ENCODE data around the gene TTC6.

Gene TTC6

DNA sequence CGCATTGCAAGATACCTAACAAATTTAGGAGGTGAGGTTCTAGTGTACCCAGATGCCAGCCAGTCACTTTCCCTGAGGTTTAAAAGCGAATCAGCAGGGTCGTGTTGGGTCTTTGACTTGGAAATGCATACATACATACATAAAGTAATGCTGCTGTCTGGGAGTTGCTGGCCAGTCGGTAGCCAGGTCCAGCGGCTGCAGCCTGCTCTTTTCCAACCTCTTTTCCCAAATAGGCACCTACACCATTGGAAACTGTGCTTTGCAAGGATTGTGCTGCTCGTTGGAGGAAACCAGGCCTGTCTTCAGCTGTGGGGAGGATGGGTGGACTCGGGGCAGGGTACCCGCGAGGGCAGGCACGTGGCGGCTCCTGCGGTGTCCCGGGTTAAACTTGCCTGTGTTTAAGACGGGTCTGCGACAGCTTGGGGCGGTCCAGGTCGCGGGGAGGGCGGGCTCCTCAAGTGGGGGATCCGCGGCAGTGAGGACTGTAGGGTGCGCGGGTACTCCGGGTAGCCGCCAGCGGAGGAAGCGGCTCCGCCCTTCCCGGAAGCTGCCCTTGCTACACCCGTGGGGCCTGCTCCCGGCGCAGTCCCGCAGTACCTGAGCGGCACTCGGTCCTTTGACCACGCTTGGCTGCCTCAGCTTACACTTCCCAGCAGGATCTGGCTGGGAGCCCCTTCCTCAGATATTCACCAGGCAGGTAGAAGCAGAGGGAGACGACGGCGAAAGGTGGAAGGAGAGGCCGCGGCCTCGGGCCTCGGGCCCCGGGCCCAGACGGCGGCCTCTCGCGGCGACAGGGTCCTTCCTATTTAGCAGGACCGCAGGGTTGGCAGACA is 2.7 kb downstream of the TTC6 start:
- no peak for DNase-seq

GRCh38 chr14:37598747-37599506 is 3.5 kb downstream of the TTC6 start:
- no peak for DNase-seq

GRCh38 chr14:37599507-37600368 is 4.3 kb downstream of the TTC6 start:
- DNase-seq, result no peak

- no peak for DNase-seq
Observed at GRCh38 chr14:37600880-37601741, 5.7 kb downstream of the TTC6 start.

DNA sequence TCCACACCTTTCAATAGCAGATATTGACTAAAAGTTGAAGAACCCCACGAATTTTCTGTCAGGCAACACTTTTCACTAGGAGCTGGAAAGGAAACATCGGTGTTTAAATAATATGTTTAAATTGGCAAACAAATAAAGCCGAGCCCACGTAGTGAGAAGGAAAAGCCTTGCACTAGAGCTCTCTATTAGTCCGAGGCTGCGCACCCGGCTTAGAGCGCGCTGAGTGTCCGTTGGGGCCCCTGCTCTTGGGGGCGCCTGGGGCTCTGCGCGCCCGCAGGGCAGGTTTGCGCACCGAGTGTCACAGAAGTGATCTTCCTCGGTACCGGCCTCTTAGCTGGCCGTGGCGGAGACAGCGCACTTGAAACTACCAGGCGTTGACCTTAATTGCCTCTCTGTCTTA is 6.4 kb downstream of the TTC6 start:
- no peak for DNase-seq

GRCh38 chr14:37602605-37603453 is 7.4 kb downstream of the TTC6 start:
- no peak for DNase-seq

DNA sequence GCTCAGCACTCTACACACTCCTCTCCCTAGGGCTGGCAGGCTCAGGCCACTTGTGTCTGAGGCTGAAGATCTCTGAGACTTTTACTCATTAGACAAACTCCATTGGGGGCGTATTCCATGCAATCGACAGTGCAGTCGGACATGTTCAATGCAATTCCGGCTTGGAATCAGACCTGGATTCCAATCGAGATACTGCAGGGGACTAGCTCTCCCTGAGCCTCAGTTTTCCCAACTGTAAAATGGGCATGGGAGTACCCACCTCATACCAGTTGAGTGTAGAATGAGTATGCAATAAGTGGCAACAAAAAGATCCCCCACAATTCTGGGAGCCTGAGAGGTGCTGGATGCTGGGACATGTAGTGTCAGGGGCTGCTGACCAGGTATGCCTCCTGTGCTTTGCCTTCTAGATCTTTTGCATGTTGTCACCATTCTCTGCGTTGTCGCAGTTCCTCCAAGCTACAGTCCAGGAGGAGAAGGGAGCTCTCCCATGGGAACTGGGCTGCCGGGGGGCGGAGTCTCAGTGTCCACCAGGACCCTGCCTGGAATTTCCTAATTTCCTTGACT is 8.3 kb downstream of the TTC6 start:
- no peak for DNase-seq

GRCh38 chr14:37606678-37607077 is 11.2 kb downstream of the TTC6 start:
- no peak for DNase-seq

DNA sequence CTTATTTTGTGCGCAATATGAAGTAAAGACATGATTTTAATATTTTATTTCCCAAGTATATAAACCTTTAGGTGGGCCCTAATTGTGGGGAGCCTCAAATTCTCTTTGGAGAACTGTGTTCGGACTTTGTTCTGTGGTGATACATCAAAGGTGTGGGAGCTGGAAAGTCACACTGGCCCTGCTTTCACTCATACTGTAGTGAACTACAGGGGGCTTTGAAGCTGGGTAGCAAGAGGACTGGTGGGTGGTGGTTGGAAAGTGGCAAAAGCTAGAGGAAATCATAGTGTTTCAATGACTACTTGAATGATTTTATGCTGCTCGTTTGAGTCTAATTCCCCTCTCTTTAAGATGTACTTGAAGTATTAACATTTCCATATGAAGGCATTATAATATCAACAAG is 13.2 kb downstream of the TTC6 start:
- DNase-seq, result no peak

DNA sequence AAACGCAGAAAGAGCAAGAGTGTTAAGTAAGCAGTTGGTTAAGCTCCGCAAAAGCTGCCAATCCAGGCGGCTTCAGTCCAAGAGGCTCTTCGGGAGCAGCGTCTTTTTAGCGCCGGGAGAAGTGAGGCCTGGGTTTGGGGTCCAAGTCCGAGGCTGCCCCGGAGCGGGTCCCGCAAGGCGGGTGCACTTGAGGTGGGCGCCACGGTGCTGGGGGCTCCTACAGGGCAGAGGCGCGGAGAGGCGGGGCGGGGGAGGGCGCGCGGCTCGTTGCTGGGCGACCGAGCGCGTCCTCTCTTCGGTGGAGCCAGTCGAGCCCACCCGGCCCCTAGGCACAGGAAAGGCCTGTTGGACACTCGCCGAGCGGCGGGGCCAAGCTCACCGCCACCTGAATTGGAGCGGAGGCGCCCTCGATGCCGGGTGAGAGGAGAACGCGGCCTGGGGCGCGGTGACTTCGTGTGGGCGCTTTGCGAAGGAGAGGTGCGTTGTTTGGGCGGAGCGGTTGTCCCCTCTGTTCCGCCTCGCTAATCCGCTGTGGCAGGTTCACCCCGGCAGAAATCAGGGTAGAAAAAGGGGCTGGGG is 15.6 kb downstream of the TTC6 start:
- no peak for DNase-seq

DNA sequence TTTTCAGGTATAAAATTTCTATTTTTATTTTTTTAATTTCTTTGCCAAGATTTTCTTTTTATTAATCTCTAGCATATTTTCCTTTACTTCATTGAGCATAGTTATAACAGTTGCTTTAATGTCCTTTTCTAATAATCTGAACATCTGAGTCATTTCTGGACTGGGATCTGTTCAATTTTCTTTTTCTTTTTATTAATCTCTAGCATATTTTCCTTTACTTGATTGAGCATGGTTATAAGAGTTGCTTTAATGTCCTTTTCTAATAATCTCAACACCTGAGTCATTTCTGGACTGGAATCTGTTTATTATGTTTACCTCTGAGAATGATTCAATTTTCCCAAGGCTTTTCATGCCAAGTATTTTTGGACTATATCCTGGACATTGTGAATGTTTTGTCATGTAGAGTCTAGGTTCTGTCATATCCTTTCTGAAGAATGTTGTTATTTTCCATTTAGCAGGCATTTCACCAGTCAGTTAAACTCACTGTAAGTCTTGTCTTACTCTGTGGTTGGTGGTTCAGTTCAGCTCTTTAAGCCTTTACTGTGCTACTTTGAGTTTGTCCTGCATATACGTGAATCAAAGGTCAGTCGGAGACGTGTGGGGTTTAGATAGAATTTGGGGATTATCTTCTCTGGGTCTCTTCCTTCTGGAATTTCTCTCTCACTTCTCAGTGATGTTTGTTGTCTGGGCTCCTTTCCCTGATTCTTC is 20.3 kb downstream of the TTC6 start:
- no peak for DNase-seq

- DNase-seq, result no peak
Observed at GRCh38 chr14:37616853-37617252, 21.4 kb downstream of the TTC6 start.

DNA sequence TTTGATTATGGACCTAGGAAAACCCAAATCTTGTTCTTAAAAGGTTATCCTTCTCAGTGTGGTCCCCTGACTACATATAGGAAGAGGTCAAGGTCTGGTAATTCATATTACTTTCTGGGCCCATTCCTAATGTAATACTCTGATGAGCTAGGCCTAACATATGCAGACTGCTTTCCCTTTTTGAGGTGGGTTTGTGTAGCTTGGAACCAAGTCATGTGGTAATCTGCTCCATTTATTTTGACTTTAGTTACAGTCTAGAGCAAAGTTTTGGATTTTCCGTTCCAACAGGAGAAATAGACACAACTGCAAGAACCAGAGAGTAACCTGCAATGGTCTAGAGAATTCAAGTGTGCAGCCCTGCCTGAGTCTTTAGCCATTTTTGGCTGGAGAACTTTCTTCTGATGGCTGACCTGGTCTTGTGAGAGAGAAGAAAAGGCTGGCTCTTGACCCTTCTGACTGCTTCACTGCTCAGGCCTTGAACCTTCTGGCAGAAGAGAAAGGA is 22.5 kb downstream of the TTC6 start:
- DNase-seq, result no peak

DNA sequence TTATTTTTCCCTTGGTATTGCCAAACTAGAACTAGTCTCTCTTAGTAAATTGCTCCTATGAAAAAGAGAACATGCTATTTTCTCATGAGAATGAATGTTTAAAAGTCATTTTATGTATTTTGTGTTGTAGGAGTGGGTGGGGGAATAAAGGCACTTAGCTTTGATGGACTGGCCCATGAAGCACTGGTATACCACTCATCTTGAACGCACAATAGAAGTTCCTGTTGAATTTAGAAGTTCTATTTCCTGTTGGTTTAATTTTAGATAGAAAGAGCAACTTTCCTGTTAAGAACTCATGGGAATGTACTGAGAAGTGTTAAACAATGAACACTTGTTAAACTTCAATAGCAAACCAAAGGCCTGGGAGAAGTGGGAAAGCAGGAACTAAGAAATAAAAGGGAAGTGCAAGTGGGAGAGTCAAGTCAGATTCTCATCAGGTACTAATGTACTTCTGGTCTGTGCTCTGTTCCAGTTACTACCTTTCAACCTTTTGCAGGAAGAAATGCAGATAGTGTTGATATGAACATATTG is 23.1 kb downstream of the TTC6 start:
- DNase-seq, result no peak

GRCh38 chr14:37620856-37621255 is 25.4 kb downstream of the TTC6 start:
- DNase-seq, result no peak

DNA sequence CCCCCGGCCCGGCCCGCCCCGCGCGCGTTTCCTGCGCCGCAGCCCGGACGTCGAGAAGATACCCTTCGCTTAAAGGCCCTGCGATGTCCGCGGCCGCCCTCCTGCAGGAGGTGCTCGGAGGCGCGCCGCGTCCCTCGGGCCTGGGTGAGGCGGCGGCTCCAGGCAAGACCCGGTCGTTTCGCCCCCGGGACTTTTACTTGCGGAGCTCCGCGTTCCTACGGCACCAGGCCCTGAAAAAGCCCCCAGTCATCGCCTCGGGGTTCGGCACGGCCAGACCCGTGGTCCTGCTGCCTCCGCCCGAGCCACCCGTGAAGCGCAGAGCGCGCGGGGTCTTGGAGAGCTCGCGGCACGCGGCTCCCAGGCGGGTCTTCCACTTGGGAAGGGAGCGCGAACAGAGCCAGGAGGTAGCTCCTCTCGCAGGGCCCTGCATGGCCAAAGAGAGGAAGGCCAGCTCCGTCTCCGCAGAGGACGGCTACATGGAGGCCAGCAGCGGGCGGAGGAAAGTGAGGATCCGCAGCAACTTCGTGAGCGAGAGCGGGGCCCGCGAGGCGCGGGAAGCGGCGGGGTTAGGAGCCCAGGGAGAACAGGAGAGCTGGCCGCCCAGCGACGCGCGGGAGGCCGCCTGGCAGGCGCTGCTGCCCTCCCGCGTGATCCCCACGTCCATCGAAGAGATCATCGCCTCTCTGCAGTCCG is 26.9 kb downstream of the TTC6 start:
- peak; percentile 41 for DNase-seq

- DNase-seq, result peak; percentile 87
Observed at GRCh38 chr14:37623426-37623951, 28.1 kb downstream of the TTC6 start.

DNA sequence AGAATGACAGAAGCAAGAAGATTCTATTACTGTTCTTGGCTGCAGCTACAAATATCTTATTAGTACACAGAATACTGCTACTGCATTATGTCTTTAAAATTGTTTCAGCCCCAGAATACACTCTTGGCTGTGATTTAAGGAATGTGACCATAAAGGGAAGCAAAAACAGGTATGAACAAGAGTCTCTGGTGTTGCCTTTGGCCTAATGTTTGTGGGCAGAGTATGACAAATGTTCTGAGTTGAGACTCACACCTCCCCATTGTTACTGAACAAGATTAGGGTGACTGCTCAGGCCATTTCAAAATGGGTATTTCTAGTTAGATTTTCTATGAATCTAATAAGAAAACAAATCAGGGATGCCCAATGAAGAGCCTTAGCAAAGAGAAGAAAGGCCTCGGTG is 28.5 kb downstream of the TTC6 start:
- DNase-seq, result no peak
